ENCODE results near the gene ERMAP.

Gene ERMAP

GRCh38 chr1:42776502-42776901 is 40.4 kb upstream of the ERMAP start:
- no peak for TF ChIP-seq CTCF (conservative IDR thresholded peaks at IDR 0.05; ENCODE audit: control insufficient read depth, insufficient read depth, low read depth, low read length)
- H3K4me3 ChIP-seq (ENCODE audit: control insufficient read depth, low read depth, low read length): no peak overlapping the region
- no peak for DNase-seq (ENCODE audit: low read depth)

GRCh38 chr1:42777852-42778251 is 39.1 kb upstream of the ERMAP start:
- peak; percentile 56 for DNase-seq (ENCODE audit: low read depth)
- peak; percentile 83 for TF ChIP-seq CTCF (conservative IDR thresholded peaks at IDR 0.05; ENCODE audit: control insufficient read depth, insufficient read depth, low read depth, low read length)
- no peak overlapping the region for H3K4me3 ChIP-seq (ENCODE audit: control insufficient read depth, low read depth, low read length)

- DNase-seq (ENCODE audit: low read depth): no peak
- no peak for TF ChIP-seq CTCF (conservative IDR thresholded peaks at IDR 0.05; ENCODE audit: control insufficient read depth, insufficient read depth, low read depth, low read length)
- H3K4me3 ChIP-seq (ENCODE audit: control insufficient read depth, low read depth, low read length): no peak overlapping the region
Observed at GRCh38 chr1:42779725-42780124, 37.2 kb upstream of the ERMAP start.

- H3K4me3 ChIP-seq (ENCODE audit: control insufficient read depth, low read depth, low read length): no peak overlapping the region
- no peak for TF ChIP-seq CTCF (conservative IDR thresholded peaks at IDR 0.05; ENCODE audit: control insufficient read depth, insufficient read depth, low read depth, low read length)
- DNase-seq (ENCODE audit: low read depth): no peak
Observed at GRCh38 chr1:42780176-42780575, 36.7 kb upstream of the ERMAP start.

- no peak for DNase-seq (ENCODE audit: low read depth)
- TF ChIP-seq CTCF (conservative IDR thresholded peaks at IDR 0.05; ENCODE audit: control insufficient read depth, insufficient read depth, low read depth, low read length): no peak
- no peak overlapping the region for H3K4me3 ChIP-seq (ENCODE audit: control insufficient read depth, low read depth, low read length)
Observed at GRCh38 chr1:42783092-42783491, 33.8 kb upstream of the ERMAP start.

GRCh38 chr1:42784547-42784945 is 32.4 kb upstream of the ERMAP start:
- no peak overlapping the region for H3K4me3 ChIP-seq (ENCODE audit: control insufficient read depth, low read depth, low read length)
- no peak for TF ChIP-seq CTCF (conservative IDR thresholded peaks at IDR 0.05; ENCODE audit: control insufficient read depth, insufficient read depth, low read depth, low read length)
- no peak for DNase-seq (ENCODE audit: low read depth)
